Heart left ventricle (tissue), 16 donors: ENCODE data around the gene PRSS37. TPM values are rescaled to one million over a fixed set of nuclear protein-coding genes. Genes with fewer than 3 reads are reported as not detected.
A peak's percentile ranks its signal among the peaks of the same experiment; 100 is the strongest.

Source experiments
- ATAC-seq, 4 donors: fragments of 200-7000 bp; cut with Tn5 transposase; one replicate each; pipeline ENCODE4 v1.9.1; 2020 to 2022; ENCODE audit warnings: moderate library complexity in 4 of 4, mild to moderate bottlenecking in 3 of 4, moderate number of reproducible peaks in 1 of 4
- DNase-seq, 5 donors: peaks; one replicate each; pipeline ENCODE4 v3.0.0-alpha.2; 2020
- H3K27ac ChIP-seq, 12 donors: fragments of 200-600 bp; sonication (generic) in 4 of 12; one replicate each; pipeline versions ENCODE4 v1.5.0 to v1.8.0; 2016 to 2022; ENCODE audit warnings: mild to moderate bottlenecking in 2 of 12
- H3K27me3 ChIP-seq, 9 donors: fragments of 200-600 bp; sonication (generic) in 2 of 9; one replicate each; pipeline versions ENCODE4 v1.5.1 to v1.8.0; 2016 to 2022; ENCODE audit warnings: mild to moderate bottlenecking in 3 of 9
- H3K36me3 ChIP-seq, 9 donors: fragments of 200-600 bp; sonication (generic) in 2 of 9; one replicate each; pipeline versions ENCODE4 v1.5.0 to v1.8.0; 2018 to 2022; ENCODE audit warnings: mild to moderate bottlenecking in 2 of 9
- H3K4me1 ChIP-seq, 12 donors: fragments of 200-600 bp; sonication (generic) in 4 of 12; one replicate each; pipeline versions ENCODE4 v1.5.0 to v1.8.0; 2016 to 2022; ENCODE audit warnings: mild to moderate bottlenecking in 3 of 12
- H3K4me3 ChIP-seq, 12 donors: fragments of 200-600 bp; sonication (generic) in 4 of 12; one replicate each; pipeline versions ENCODE4 v1.5.0 to v1.8.0; 2017 to 2022; ENCODE audit warnings: mild to moderate bottlenecking in 9 of 12, moderate library complexity in 4 of 12
- H3K9me3 ChIP-seq, 12 donors: fragments of 200-600 bp; sonication (generic) in 4 of 12; one replicate each; pipeline versions ENCODE4 v1.5.0 to v1.8.0; 2016 to 2022; ENCODE audit warnings: mild to moderate bottlenecking in 1 of 12
- CTCF ChIP-seq, 12 donors: fragments of 200-600 bp; sonication (generic) in 4 of 12; IDR thresholded peaks; one replicate each; pipeline versions ENCODE4 v1.5.0 to v1.8.0; 2018 to 2022; ENCODE audit warnings: antibody characterized with exemption in 12 of 12, mild to moderate bottlenecking in 5 of 12
- POLR2A ChIP-seq, 2 donors: fragments of 450-650 bp; IDR thresholded peaks; one replicate each; pipeline ENCODE4 v1.6.1; 2017; ENCODE audit warnings: antibody characterized with exemption in 2 of 2, mild to moderate bottlenecking in 2 of 2, moderate library complexity in 2 of 2
- WGBS, 4 donors: extraction: QIAGEN DNeasy Blood & Tissue Kit in 2 of 4; methylation state at CpG; one replicate each; pipeline versions ENCODE4 v1.1.5 to v1.1.7; 2013 to 2018; 5-methylcytosine and 5-hydroxymethylcytosine counted together
- intact Hi-C, 10 donors: fragments of 100-400 bp; cut with DNase I; formaldehyde crosslinking; loops; one replicate each; pipeline versions ENCODE4 v1.11.1 to v1.14.2; 2022
- polyA plus RNA-seq, 2 donors: library from polyadenylated mRNA; stranded (reverse); fragments of 200-250 nt; gene quantifications; one replicate each; pipeline ENCODE4 v1.2.3, GENCODE V29; 2013
- total RNA-seq, 9 donors: library from RNA; depleted of rRNA in 2 of 9; stranded (reverse); fragments of >200 nt in 2 of 9; fragmentation: NEBNext Ultra II Directional in 3 of 9; extraction: Animal tissue kit (Norgen Biotek cat#: 25700) in 3 of 9; gene quantifications; one replicate each; pipeline versions ENCODE4 v1.1.0 to v1.2.4, GENCODE V29; 2016 to 2023
- donor health status: ischemic (EF 13 %, LVEDD 7.1; RV severe dilation, severe dysfunction).
- donor health status: healthy with polysubstance abuse.
- donor health status: DM: no; HTN: yes; CAD: no.
- donor health status: DM: no; HTN: no; CAD: no.
- donor health status: ischemic (EF 25% LVEDD 6.9; RV normal size, moderate dysfunction).
- donor health status: ischemic (EF 25% LVEDD 5.7; RV mildly dilated, moderate dysfunction).
- donor health status: healthy.
- donor health status: DM: yes; HTN: yes; CAD: no.
- donor health status: ischemic (EF 35%, LVEDD 5.7; RV mildly dilated, moderate dysfunction).
- donor health status: nonischemic (EF 11% LVEDD 7.7; RV severe dilation, severe dysfunction).
- donor health status: DM: yes; HTN: yes; CAD: no.
- donor health status: PGD.
- donor health status: ischemic (EF 29% LVEDD 5.4; RV normal size, mild dysfunction).
- donor health status: nonischemic (EF 23%, LVEDD 6.1; RV moderate dilation, normal function).

Gene PRSS37
- total and polyA plus RNA-seq, 11 donors: not detected

GRCh38 chr7:141847996-141848395, 6.7 kb upstream of the PRSS37 start:
- H3K9me3 ChIP-seq: peaks cover 0 to 41% (median 4%) of the 10 kb centered on the region in 12 donors
- H3K27ac ChIP-seq: no peak overlapping the region
- no peaks in the 10 kb centered on the region for H3K4me1 ChIP-seq
- H3K27me3 ChIP-seq: no peaks in the 10 kb centered on the region
- no peak overlapping the region for H3K4me3 ChIP-seq
- TF ChIP-seq POLR2A (IDR thresholded peaks at IDR 0.05) (no peak), CTCF (IDR thresholded peaks at IDR 0.05) (no peak)
- H3K36me3 ChIP-seq: no peaks in the 10 kb centered on the region
- no peak for ATAC-seq
- intact Hi-C loops: no loop called here
- WGBS, 4 donors: 61 to 77% (median 73%) methylated on average over 5 of the region's 5 CpGs
- DNase-seq: no peak

- Histone ChIP-seq H3K27ac (no peak overlapping the region), H3K4me3 (no peak overlapping the region), H3K9me3 (peaks cover 0 to 25% (median 3%) of the 10 kb centered on the region in 12 donors), H3K36me3 (no peaks in the 10 kb centered on the region), H3K27me3 (no peaks in the 10 kb centered on the region), H3K4me1 (no peaks in the 10 kb centered on the region)
- no peak for DNase-seq
- no peak for TF ChIP-seq POLR2A (IDR thresholded peaks at IDR 0.05)
- TF ChIP-seq CTCF (IDR thresholded peaks at IDR 0.05): no peak
- intact Hi-C loops: no loop called here
- ATAC-seq: peak in 1 of 4 donors; percentile 41
These were observed 3.0 kb upstream of the PRSS37 start for GRCh38 chr7:141844256-141844655.

GRCh38 chr7:141842904-141843303, 1.6 kb upstream of the PRSS37 start:
- no peaks in the 10 kb centered on the region for H3K36me3 ChIP-seq
- no peak for TF ChIP-seq POLR2A (IDR thresholded peaks at IDR 0.05)
- no peak for TF ChIP-seq CTCF (IDR thresholded peaks at IDR 0.05)
- H3K27me3 ChIP-seq: no peaks in the 10 kb centered on the region
- WGBS, 4 donors: 88 to 96% (median 95%) methylated on average over 1 of the region's 1 CpG
- no peak overlapping the region for H3K27ac ChIP-seq
- ATAC-seq (no peak), DNase-seq (no peak)
- intact Hi-C loops: no loop called here
- H3K4me3 ChIP-seq: no peak overlapping the region
- H3K9me3 ChIP-seq: peaks cover 0 to 11% (median 0%) of the 10 kb centered on the region in 12 donors
- H3K4me1 ChIP-seq: no peaks in the 10 kb centered on the region

GRCh38 chr7:141840708-141841107, 577 bp downstream of the PRSS37 start:
- DNase-seq: no peak
- Histone ChIP-seq H3K27me3 (no peaks in the 10 kb centered on the region), H3K36me3 (no peaks in the 10 kb centered on the region), H3K9me3 (peaks cover 0 to 1% (median 0%) of the 10 kb centered on the region in 12 donors), H3K27ac (no peak overlapping the region), H3K4me3 (no peak overlapping the region), H3K4me1 (no peaks in the 10 kb centered on the region)
- TF ChIP-seq CTCF (IDR thresholded peaks at IDR 0.05): no peak
- no peak for TF ChIP-seq POLR2A (IDR thresholded peaks at IDR 0.05)
- no peak for ATAC-seq
- intact Hi-C loops: no loop called here
- WGBS, 4 donors: 77 to 92% (median 86%) methylated on average over 5 of the region's 5 CpGs
